H1 (cell line): Measurements from ENCODE around the gene IL19. TPM values are rescaled to one million over a fixed set of nuclear protein-coding genes. Genes with fewer than 3 reads are reported as not detected.

Experiments
- BCL11A ChIP-seq, 2 experiments: IDR thresholded peaks; one replicate each; pipeline ENCODE4 v1.6.1; 2011; ENCODE audit warnings: low read depth in 2 of 2, low read length in 2 of 2, mild to moderate bottlenecking in 2 of 2
- CHD1 ChIP-seq: IDR thresholded peaks from 2 replicates; pipeline ENCODE4 v1.6.1; 2012; ENCODE audit warnings: low read depth, low read length, improper control_type of control experiment
- KDM5A ChIP-seq: fragments of 200-600 bp; IDR thresholded peaks from 2 replicates; pipeline ENCODE4 v1.7.1; 2012; ENCODE audit warnings: mild to moderate bottlenecking, low read length, inconsistent platforms, mixed read lengths
- RXRA ChIP-seq: IDR thresholded peaks from 2 replicates; pipeline ENCODE4 v1.6.1; 2011; ENCODE audit warnings: low read depth, mild to moderate bottlenecking, low read length, moderate library complexity; ENCODE audit not compliant: insufficient read depth
- polyA plus RNA-seq, 7 experiments: library from polyadenylated mRNA; depleted of rRNA in 3 of 7; stranded (reverse) in 5 of 7; unstranded in 2 of 7; fragments of >200 nt in 5 of 7; fragments of 200-250 nt in 2 of 7; gene quantifications; 1 replicate in 5 of 7; 2 replicates in 1 of 7; 4 replicates in 1 of 7; pipeline versions ENCODE4 v1.2.1 to v1.2.3, GENCODE V29; 2011 to 2013; ENCODE audit warnings: missing spikeins in 2 of 7, mixed read lengths in 2 of 7
- total RNA-seq: library from RNA; stranded (reverse); fragmentation: NEBNext Ultra II Directional; extraction: Animal tissue kit (Norgen Biotek cat#: 25700); gene quantifications from 2 replicates; pipeline ENCODE4 v1.2.1, GENCODE V29; 2021
- TF ChIP-seq, protein P1 (sequence below): fragments of 300-600 bp; sonication (generic); IDR thresholded peaks from 2 replicates; pipeline ENCODE4 v1.7.1; 2012; ENCODE audit warnings: low read length, moderate library complexity, mild to moderate bottlenecking, inconsistent platforms; ENCODE audit not compliant: insufficient replicate concordance
- TF ChIP-seq, protein P2 (sequence below): IDR thresholded peaks from 2 replicates; pipeline ENCODE4 v1.6.1; 2011; ENCODE audit warnings: low read length, improper control_type of control experiment

Gene IL19
- total and polyA plus RNA-seq, 2 of the 8 experiments (the other 6 are each of a cell fraction or from before 2014, with no cell fraction given): not detected

DNA sequence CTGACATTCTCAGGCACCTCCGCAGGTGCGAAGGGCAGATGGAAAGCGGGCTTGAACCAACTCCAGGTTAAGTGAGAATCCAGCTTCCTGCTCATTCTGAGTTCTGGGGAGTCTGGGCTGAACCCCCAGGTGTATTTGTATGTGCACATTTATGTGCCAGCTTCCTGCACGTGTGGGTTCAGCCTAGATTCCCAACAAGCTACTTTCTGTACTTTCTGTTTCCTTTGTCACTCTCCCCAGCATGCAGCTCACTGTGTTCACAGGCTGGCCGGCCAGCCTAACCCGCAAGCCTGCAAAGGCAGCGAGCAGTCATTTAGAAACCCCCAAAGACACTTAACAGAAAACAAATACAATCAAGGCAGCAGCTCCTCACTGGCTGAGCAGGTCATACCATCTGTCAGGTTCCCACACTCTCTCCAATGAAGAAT is 1.3 kb upstream of the IL19 start (continued):
- TF ChIP-seq, protein P1, sequence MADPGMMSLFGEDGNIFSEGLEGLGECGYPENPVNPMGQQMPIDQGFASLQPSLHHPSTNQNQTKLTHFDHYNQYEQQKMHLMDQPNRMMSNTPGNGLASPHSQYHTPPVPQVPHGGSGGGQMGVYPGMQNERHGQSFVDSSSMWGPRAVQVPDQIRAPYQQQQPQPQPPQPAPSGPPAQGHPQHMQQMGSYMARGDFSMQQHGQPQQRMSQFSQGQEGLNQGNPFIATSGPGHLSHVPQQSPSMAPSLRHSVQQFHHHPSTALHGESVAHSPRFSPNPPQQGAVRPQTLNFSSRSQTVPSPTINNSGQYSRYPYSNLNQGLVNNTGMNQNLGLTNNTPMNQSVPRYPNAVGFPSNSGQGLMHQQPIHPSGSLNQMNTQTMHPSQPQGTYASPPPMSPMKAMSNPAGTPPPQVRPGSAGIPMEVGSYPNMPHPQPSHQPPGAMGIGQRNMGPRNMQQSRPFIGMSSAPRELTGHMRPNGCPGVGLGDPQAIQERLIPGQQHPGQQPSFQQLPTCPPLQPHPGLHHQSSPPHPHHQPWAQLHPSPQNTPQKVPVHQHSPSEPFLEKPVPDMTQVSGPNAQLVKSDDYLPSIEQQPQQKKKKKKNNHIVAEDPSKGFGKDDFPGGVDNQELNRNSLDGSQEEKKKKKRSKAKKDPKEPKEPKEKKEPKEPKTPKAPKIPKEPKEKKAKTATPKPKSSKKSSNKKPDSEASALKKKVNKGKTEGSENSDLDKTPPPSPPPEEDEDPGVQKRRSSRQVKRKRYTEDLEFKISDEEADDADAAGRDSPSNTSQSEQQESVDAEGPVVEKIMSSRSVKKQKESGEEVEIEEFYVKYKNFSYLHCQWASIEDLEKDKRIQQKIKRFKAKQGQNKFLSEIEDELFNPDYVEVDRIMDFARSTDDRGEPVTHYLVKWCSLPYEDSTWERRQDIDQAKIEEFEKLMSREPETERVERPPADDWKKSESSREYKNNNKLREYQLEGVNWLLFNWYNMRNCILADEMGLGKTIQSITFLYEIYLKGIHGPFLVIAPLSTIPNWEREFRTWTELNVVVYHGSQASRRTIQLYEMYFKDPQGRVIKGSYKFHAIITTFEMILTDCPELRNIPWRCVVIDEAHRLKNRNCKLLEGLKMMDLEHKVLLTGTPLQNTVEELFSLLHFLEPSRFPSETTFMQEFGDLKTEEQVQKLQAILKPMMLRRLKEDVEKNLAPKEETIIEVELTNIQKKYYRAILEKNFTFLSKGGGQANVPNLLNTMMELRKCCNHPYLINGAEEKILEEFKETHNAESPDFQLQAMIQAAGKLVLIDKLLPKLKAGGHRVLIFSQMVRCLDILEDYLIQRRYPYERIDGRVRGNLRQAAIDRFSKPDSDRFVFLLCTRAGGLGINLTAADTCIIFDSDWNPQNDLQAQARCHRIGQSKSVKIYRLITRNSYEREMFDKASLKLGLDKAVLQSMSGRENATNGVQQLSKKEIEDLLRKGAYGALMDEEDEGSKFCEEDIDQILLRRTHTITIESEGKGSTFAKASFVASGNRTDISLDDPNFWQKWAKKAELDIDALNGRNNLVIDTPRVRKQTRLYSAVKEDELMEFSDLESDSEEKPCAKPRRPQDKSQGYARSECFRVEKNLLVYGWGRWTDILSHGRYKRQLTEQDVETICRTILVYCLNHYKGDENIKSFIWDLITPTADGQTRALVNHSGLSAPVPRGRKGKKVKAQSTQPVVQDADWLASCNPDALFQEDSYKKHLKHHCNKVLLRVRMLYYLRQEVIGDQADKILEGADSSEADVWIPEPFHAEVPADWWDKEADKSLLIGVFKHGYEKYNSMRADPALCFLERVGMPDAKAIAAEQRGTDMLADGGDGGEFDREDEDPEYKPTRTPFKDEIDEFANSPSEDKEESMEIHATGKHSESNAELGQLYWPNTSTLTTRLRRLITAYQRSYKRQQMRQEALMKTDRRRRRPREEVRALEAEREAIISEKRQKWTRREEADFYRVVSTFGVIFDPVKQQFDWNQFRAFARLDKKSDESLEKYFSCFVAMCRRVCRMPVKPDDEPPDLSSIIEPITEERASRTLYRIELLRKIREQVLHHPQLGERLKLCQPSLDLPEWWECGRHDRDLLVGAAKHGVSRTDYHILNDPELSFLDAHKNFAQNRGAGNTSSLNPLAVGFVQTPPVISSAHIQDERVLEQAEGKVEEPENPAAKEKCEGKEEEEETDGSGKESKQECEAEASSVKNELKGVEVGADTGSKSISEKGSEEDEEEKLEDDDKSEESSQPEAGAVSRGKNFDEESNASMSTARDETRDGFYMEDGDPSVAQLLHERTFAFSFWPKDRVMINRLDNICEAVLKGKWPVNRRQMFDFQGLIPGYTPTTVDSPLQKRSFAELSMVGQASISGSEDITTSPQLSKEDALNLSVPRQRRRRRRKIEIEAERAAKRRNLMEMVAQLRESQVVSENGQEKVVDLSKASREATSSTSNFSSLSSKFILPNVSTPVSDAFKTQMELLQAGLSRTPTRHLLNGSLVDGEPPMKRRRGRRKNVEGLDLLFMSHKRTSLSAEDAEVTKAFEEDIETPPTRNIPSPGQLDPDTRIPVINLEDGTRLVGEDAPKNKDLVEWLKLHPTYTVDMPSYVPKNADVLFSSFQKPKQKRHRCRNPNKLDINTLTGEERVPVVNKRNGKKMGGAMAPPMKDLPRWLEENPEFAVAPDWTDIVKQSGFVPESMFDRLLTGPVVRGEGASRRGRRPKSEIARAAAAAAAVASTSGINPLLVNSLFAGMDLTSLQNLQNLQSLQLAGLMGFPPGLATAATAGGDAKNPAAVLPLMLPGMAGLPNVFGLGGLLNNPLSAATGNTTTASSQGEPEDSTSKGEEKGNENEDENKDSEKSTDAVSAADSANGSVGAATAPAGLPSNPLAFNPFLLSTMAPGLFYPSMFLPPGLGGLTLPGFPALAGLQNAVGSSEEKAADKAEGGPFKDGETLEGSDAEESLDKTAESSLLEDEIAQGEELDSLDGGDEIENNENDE: no peak
- TF ChIP-seq BCL11A (IDR thresholded peaks at IDR 0.05; ENCODE audit: low read depth in 2 of 2, low read length in 2 of 2) (no peak), KDM5A (no peak), RXRA (no peak), CHD1 (no peak)
- TF ChIP-seq, protein P2, sequence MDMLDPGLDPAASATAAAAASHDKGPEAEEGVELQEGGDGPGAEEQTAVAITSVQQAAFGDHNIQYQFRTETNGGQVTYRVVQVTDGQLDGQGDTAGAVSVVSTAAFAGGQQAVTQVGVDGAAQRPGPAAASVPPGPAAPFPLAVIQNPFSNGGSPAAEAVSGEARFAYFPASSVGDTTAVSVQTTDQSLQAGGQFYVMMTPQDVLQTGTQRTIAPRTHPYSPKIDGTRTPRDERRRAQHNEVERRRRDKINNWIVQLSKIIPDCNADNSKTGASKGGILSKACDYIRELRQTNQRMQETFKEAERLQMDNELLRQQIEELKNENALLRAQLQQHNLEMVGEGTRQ: no peak
